ENCODE data around the gene KRT79. TPM values are rescaled to one million over a fixed set of nuclear protein-coding genes. Genes with fewer than 3 reads are reported as not detected.

The KRT79 gene
- total RNA-seq, 1 donor from 2014 or later = not detected

DNA sequence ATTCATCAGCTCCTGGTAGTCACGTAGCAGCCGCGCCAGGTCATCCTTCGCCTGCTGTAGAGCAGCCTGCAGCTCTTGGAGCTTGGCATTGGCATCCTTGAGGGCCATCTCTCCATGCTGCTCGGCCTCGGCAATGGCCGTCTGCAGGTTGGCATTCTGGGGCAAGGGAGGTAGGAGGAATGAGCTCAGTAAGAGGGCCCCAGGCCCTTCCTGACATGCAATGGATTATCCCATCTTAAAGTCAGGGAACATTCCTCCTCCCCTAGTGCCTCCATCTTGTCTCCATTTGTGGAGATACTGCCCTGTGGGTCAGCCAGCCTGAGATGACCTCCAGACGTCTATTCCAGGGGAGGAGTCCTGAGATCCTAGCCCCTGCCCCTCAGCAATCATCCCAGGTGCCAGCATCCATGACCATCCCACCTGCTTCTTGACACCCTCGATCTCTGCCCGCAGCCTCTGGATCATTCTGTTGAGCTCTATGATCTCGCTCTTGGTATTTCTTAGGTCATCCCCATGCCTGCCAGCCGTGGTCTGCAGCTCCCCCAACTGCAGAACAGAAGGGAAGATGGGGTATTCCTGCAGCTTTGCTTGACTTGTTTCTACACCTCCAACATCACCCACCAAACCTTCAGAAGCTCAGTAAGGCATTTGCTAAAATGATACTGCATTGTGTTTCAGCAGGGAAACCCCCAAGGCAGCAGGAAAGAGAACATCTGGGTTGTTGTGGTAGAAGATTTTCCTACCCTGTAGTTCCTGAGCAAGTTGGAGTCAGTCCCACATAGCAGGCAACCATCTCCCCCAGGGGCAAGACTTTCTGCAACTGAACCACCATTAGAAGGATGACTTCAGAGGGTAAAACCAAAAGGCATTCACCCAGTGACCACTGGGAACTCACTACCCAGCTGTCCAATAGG, 42.6 kb downstream of the KRT79 start:
- peaks cover 5% of the 10 kb centered on the region for H3K27me3 Mint-ChIP-seq (ENCODE audit: unreplicated experiment)
- H3K27ac Mint-ChIP-seq (ENCODE audit: unreplicated experiment) = no peak overlapping the region
- no peak overlapping the region for H3K4me3 Mint-ChIP-seq (ENCODE audit: unreplicated experiment)

DNA sequence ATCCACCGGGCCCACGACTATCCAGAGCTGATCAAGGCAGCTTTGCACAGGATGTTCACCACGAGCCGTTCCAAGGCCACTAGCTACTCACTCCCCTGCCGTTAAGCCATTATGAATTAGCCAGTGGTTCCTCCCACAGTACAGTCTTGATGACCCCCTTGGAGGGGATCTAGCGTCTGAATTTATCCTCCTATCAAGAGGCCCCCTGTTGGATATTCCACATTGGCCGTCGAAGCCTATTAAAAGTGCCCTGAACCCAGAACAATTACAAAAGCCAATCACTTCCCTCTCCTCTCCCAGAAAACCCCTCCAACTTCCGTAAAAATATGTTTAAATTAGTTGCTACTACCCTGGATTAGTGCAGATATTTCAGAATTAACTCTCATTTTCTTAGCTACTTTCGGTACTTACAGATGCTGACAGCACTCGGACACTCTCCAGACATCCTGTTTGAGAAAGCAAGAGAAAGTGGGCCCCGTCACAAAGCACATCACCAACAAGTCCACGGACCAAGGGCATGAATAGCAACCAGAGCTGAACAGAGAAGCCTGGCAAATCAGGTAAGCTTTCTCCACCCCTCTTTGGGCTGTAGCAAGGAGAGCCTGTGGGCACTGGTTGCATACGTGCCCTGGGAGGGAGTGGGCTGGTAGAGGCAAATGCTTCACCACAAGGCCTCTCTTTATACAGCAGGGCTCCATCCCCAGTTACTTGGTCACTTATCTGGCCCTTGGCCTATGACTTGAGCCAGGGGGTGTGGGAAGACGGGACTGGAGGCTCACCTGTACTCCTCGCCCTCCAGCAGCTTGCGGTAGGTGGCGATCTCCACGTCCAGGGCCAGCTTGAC, 43.5 kb downstream of the KRT79 start:
- Mint-ChIP-seq H3K9me3 (ENCODE audit: unreplicated experiment) (no peaks in the 10 kb centered on the region), H3K27ac (ENCODE audit: unreplicated experiment) (peak overlapping the region; percentile 52), H3K36me3 (ENCODE audit: low read depth, unreplicated experiment) (no peaks in the 10 kb centered on the region), H3K27me3 (ENCODE audit: unreplicated experiment) (peaks cover 5% of the 10 kb centered on the region), H3K4me3 (ENCODE audit: unreplicated experiment) (no peak overlapping the region), H3K4me1 (ENCODE audit: unreplicated experiment) (no peaks in the 10 kb centered on the region)
- DNase-seq (ENCODE audit: low spot score) = no peak
- TF ChIP-seq, protein P1, sequence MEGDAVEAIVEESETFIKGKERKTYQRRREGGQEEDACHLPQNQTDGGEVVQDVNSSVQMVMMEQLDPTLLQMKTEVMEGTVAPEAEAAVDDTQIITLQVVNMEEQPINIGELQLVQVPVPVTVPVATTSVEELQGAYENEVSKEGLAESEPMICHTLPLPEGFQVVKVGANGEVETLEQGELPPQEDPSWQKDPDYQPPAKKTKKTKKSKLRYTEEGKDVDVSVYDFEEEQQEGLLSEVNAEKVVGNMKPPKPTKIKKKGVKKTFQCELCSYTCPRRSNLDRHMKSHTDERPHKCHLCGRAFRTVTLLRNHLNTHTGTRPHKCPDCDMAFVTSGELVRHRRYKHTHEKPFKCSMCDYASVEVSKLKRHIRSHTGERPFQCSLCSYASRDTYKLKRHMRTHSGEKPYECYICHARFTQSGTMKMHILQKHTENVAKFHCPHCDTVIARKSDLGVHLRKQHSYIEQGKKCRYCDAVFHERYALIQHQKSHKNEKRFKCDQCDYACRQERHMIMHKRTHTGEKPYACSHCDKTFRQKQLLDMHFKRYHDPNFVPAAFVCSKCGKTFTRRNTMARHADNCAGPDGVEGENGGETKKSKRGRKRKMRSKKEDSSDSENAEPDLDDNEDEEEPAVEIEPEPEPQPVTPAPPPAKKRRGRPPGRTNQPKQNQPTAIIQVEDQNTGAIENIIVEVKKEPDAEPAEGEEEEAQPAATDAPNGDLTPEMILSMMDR (IDR thresholded peaks at IDR 0.05; ENCODE audit: unreplicated experiment) = no peak

More for the DNA sequence above, 42.6 kb downstream of the KRT79 start:
- Mint-ChIP-seq H3K36me3 (ENCODE audit: low read depth, unreplicated experiment) (no peaks in the 10 kb centered on the region), H3K9me3 (ENCODE audit: unreplicated experiment) (no peaks in the 10 kb centered on the region), H3K4me1 (ENCODE audit: unreplicated experiment) (no peaks in the 10 kb centered on the region)
- TF ChIP-seq, protein P1 (IDR thresholded peaks at IDR 0.05; ENCODE audit: unreplicated experiment) = no peak
- DNase-seq (ENCODE audit: low spot score) = no peak

DNA sequence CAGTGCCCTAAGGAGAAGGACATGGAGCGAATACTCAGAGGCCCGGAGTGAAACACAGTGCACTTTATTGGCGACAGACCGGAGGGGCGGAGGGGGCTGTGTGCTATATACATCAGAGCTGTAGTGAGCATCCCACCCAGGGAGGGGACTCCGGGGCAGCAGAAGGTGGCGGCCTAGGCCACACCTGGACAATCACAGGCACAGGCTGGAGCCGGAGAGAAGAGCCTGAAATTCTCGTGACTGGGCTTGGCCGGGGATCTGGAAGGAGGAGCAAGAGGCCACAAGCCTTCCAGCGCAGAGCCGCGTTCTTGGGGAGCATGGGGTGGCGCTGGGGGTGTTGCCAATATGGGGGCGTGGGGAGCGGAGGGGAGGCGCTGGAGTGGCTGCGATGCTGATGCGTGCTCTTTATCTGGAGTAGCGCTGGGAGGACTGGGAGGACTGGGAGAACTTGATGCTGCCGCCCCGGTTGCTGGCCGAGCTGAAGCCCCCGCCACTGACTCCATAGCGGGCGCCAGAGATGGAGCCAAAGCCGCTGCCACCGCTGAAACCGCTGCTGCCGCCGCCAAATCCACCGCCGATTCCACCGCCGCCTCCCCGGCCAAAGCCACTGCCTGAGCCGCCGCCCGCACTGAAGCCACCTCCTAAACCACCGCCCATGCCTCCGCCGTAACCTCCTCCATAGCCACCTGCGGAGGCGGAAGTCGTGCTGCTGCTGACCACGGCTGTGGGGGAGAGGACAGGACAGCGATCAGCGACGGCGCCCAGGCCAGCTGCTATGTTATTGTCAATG, 44.3 kb downstream of the KRT79 start:
- Mint-ChIP-seq H3K4me3 (ENCODE audit: unreplicated experiment) (no peak overlapping the region), H3K4me1 (ENCODE audit: unreplicated experiment) (no peaks in the 10 kb centered on the region), H3K9me3 (ENCODE audit: unreplicated experiment) (no peaks in the 10 kb centered on the region), H3K27ac (ENCODE audit: unreplicated experiment) (no peak overlapping the region), H3K36me3 (ENCODE audit: low read depth, unreplicated experiment) (no peaks in the 10 kb centered on the region), H3K27me3 (ENCODE audit: unreplicated experiment) (peaks cover 8% of the 10 kb centered on the region)
- no peak for DNase-seq (ENCODE audit: low spot score)
- TF ChIP-seq, protein P1 (IDR thresholded peaks at IDR 0.05; ENCODE audit: unreplicated experiment) = no peak

DNA sequence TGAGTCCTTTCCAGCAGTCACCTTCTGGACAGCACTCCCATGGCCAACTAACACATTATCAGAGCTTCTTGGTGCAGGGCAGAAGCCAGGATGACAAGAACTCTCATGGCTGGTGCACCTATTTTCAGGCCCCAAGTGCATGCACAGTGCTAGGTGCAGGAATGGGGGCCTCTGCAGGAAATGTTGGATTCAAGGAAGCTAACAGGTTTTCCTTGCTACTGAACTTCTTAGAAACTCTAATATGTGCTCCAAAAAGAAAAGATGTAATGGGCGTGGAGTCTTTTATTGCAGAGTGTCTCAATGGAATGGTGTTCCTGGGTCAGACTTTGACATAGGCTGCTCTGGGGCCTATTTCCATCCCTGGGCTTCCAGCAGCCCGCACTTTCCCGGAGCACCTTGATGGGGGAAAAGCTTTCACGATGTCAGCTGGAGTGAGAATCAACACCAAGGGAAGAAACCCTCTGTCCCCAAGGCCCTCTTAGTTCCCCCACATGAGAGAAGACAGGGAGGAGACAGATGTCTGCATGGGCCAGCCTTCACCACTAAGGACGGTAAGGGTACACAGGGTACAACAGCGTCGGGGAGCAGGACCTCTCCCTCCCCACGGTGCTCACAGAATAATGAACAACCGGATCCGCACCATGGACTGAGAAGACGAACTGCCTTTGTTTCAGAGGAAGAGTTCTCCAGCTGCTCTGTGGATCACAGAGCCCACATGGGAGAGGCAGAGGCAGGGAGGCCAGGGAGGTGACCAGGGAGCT, 45.1 kb downstream of the KRT79 start:
- Mint-ChIP-seq H3K4me1 (ENCODE audit: unreplicated experiment) (no peaks in the 10 kb centered on the region), H3K36me3 (ENCODE audit: low read depth, unreplicated experiment) (no peaks in the 10 kb centered on the region), H3K4me3 (ENCODE audit: unreplicated experiment) (no peak overlapping the region), H3K27ac (ENCODE audit: unreplicated experiment) (no peak overlapping the region), H3K9me3 (ENCODE audit: unreplicated experiment) (no peaks in the 10 kb centered on the region), H3K27me3 (ENCODE audit: unreplicated experiment) (peaks cover 7% of the 10 kb centered on the region)
- DNase-seq (ENCODE audit: low spot score) = no peak
- TF ChIP-seq, protein P1 (IDR thresholded peaks at IDR 0.05; ENCODE audit: unreplicated experiment) = no peak

Data from endothelial cell (in vitro differentiated cells).